ENCODE results near the gene IFNGR1.

IFNGR1 gene

GRCh38 chr6:137167702-137168377 is 51.3 kb downstream of the IFNGR1 start:
- no peak for DNase-seq (ENCODE audit: extremely low spot score)
- ChIA-PET CTCF (no interaction called here), POLR2A (no interaction called here)
- TF ChIP-seq FOXK2 (IDR thresholded peaks at IDR 0.05) (no peak), L3MBTL2 (conservative IDR thresholded peaks at IDR 0.05) (no peak), ARNT (IDR thresholded peaks at IDR 0.05) (no peak), LEF1 (IDR thresholded peaks at IDR 0.05; ENCODE audit: borderline replicate concordance) (no peak), FOXM1 (IDR thresholded peaks at IDR 0.05; ENCODE audit: borderline replicate concordance) (no peak), HDGF (IDR thresholded peaks at IDR 0.05; ENCODE audit: borderline replicate concordance) (no peak), ELF4 (IDR thresholded peaks at IDR 0.05) (no peak), PKNOX1 (IDR thresholded peaks at IDR 0.05) (no peak), TARDBP (IDR thresholded peaks at IDR 0.05) (no peak), CTBP1 (IDR thresholded peaks at IDR 0.05; ENCODE audit: borderline replicate concordance) (no peak)

- ChIA-PET CTCF (interaction anchor here (0.6 kb wide), 2 partner anchors 448 to 501 kb away, joined by 3 to 6 read pairs; no protein-coding TSS in a partner anchor), POLR2A (no interaction called here)
- DNase-seq (ENCODE audit: extremely low spot score) = no peak
- TF ChIP-seq FOXA1 (IDR thresholded peaks at IDR 0.05) (no peak), SP1 (IDR thresholded peaks at IDR 0.05) (no peak), BHLHE40 (IDR thresholded peaks at IDR 0.05; ENCODE audit: borderline replicate concordance) (no peak), SUZ12 (IDR thresholded peaks at IDR 0.05) (no peak), ELF4 (IDR thresholded peaks at IDR 0.05) (no peak), L3MBTL2 (conservative IDR thresholded peaks at IDR 0.05) (no peak), CTBP1 (IDR thresholded peaks at IDR 0.05; ENCODE audit: borderline replicate concordance) (no peak), PKNOX1 (IDR thresholded peaks at IDR 0.05) (no peak), FOXK2 (IDR thresholded peaks at IDR 0.05) (no peak), LEF1 (IDR thresholded peaks at IDR 0.05; ENCODE audit: borderline replicate concordance) (no peak), ARNT (IDR thresholded peaks at IDR 0.05) (no peak), HDGF (IDR thresholded peaks at IDR 0.05; ENCODE audit: borderline replicate concordance) (no peak), ZNF384 (IDR thresholded peaks at IDR 0.05) (no peak), TARDBP (IDR thresholded peaks at IDR 0.05) (no peak), FOXM1 (IDR thresholded peaks at IDR 0.05; ENCODE audit: borderline replicate concordance) (no peak), NFRKB (IDR thresholded peaks at IDR 0.05) (no peak)
Observed at GRCh38 chr6:137166247-137167098, 52.7 kb downstream of the IFNGR1 start.

GRCh38 chr6:137165375-137166246 is 53.6 kb downstream of the IFNGR1 start:
- ChIA-PET POLR2A (no interaction called here), CTCF (interaction anchor here (0.6 kb wide), 2 partner anchors 447 to 502 kb away, joined by 3 to 6 read pairs; no protein-coding TSS in a partner anchor)
- no peak for DNase-seq (ENCODE audit: extremely low spot score)
- no peak for TF ChIP-seq FOXA1 (IDR thresholded peaks at IDR 0.05)
- no peak for TF ChIP-seq LEF1 (IDR thresholded peaks at IDR 0.05; ENCODE audit: borderline replicate concordance)
- no peak for TF ChIP-seq SP1 (IDR thresholded peaks at IDR 0.05)
- TF ChIP-seq BHLHE40 (IDR thresholded peaks at IDR 0.05; ENCODE audit: borderline replicate concordance) = no peak
- TF ChIP-seq TARDBP (IDR thresholded peaks at IDR 0.05) = no peak
- no peak for TF ChIP-seq SUZ12 (IDR thresholded peaks at IDR 0.05)
- no peak for TF ChIP-seq FOXK2 (IDR thresholded peaks at IDR 0.05)
- no peak for TF ChIP-seq HDGF (IDR thresholded peaks at IDR 0.05; ENCODE audit: borderline replicate concordance)
- TF ChIP-seq L3MBTL2 (conservative IDR thresholded peaks at IDR 0.05) = no peak
- TF ChIP-seq FOXM1 (IDR thresholded peaks at IDR 0.05; ENCODE audit: borderline replicate concordance) = no peak
- no peak for TF ChIP-seq CTBP1 (IDR thresholded peaks at IDR 0.05; ENCODE audit: borderline replicate concordance)
- TF ChIP-seq PKNOX1 (IDR thresholded peaks at IDR 0.05) = no peak
- no peak for TF ChIP-seq NFRKB (IDR thresholded peaks at IDR 0.05)
- TF ChIP-seq ARNT (IDR thresholded peaks at IDR 0.05) = no peak
- no peak for TF ChIP-seq ELF4 (IDR thresholded peaks at IDR 0.05)
- no peak for TF ChIP-seq ZNF384 (IDR thresholded peaks at IDR 0.05)

GRCh38 chr6:137163732-137164318 is 55.4 kb downstream of the IFNGR1 start:
- no peak for DNase-seq (ENCODE audit: extremely low spot score)
- ChIA-PET POLR2A (no interaction called here), CTCF (no interaction called here)
- no peak for TF ChIP-seq FOXK2 (IDR thresholded peaks at IDR 0.05)
- no peak for TF ChIP-seq L3MBTL2 (conservative IDR thresholded peaks at IDR 0.05)
- no peak for TF ChIP-seq ARNT (IDR thresholded peaks at IDR 0.05)
- no peak for TF ChIP-seq ZNF384 (IDR thresholded peaks at IDR 0.05)
- TF ChIP-seq FOXA1 (IDR thresholded peaks at IDR 0.05) = no peak
- TF ChIP-seq HDGF (IDR thresholded peaks at IDR 0.05; ENCODE audit: borderline replicate concordance) = no peak
- TF ChIP-seq SP1 (IDR thresholded peaks at IDR 0.05) = no peak
- TF ChIP-seq FOXM1 (IDR thresholded peaks at IDR 0.05; ENCODE audit: borderline replicate concordance) = no peak
- no peak for TF ChIP-seq CTBP1 (IDR thresholded peaks at IDR 0.05; ENCODE audit: borderline replicate concordance)
- no peak for TF ChIP-seq BHLHE40 (IDR thresholded peaks at IDR 0.05; ENCODE audit: borderline replicate concordance)
- TF ChIP-seq PKNOX1 (IDR thresholded peaks at IDR 0.05) = no peak
- TF ChIP-seq ELF4 (IDR thresholded peaks at IDR 0.05) = no peak
- TF ChIP-seq NFRKB (IDR thresholded peaks at IDR 0.05) = no peak
- no peak for TF ChIP-seq TARDBP (IDR thresholded peaks at IDR 0.05)
